Colonic mucosa (tissue), 4 donors: ENCODE measurements around the gene CUEDC1. TPM values are rescaled to one million over a fixed set of nuclear protein-coding genes. Genes with fewer than 3 reads are reported as not detected.
A peak's percentile ranks its signal among the peaks of the same experiment; 100 is the strongest.

Source experiments
- DNase-seq: peaks from one replicate; pipeline ENCODE4 v3.0.0-alpha.2; 2020
- H3K27ac ChIP-seq: fragments of 200-600 bp; one replicate; pipeline ENCODE4 v1.8.0; 2021
- H3K27me3 ChIP-seq: fragments of 200-600 bp; one replicate; pipeline ENCODE4 v1.8.0; 2021
- H3K36me3 ChIP-seq: fragments of 200-600 bp; one replicate; pipeline ENCODE4 v1.8.0; 2021
- H3K4me1 ChIP-seq: fragments of 200-600 bp; one replicate; pipeline ENCODE4 v1.8.0; 2021; ENCODE audit warnings: mild to moderate bottlenecking
- H3K4me3 ChIP-seq: fragments of 200-600 bp; one replicate; pipeline ENCODE4 v1.8.0; 2021
- H3K9ac ChIP-seq, 2 donors: one replicate each; pipeline ENCODE4 v1.7.0; 2013; ENCODE audit warnings: control low read depth in 2 of 2, low read depth in 2 of 2, low read length in 2 of 2
- H3K9me3 ChIP-seq: fragments of 200-600 bp; one replicate; pipeline ENCODE4 v1.8.0; 2021
- CTCF ChIP-seq: fragments of 200-600 bp; IDR thresholded peaks from one replicate; pipeline ENCODE4 v1.8.0; 2022; ENCODE audit warnings: antibody characterized with exemption, mild to moderate bottlenecking
- intact Hi-C: fragments of 100-400 bp; cut with DNase I; formaldehyde crosslinking; loops from one replicate; pipeline ENCODE4 v1.14.1; 2022
- total RNA-seq, 2 donors: library from RNA; stranded (reverse); fragmentation: NEBNext Ultra II Directional in 1 of 2; extraction: Animal tissue kit (Norgen Biotek cat#: 25700) in 1 of 2; gene quantifications; one replicate each; pipeline ENCODE4 v1.2.1, GENCODE V29; 2021
- donor health status: healthy.
- donor health status: DM: no; HTN: no; CAD: no.
- donor health status: DM: no; HTN: no; CAD: no.

The CUEDC1 gene
- total RNA-seq, 2 donors from 2014 or later, result 14.7 to 15.2 TPM

GRCh38 chr17:57902800-57903759 lies 52.1 kb downstream of the CUEDC1 start:
- TF ChIP-seq CTCF, result no peak
- Histone ChIP-seq H3K36me3 (no peaks in the 10 kb centered on the region), H3K9ac (peak overlapping the region; percentile 61 to 75), H3K9me3 (no peaks in the 10 kb centered on the region), H3K4me1 (peaks cover 53% of the 10 kb centered on the region), H3K27me3 (no peaks in the 10 kb centered on the region), H3K27ac (peak overlapping the region; percentile 88), H3K4me3 (peak overlapping the region; percentile 1)
- DNase-seq, result peak; percentile 87
- intact Hi-C loops, result no loop called here

GRCh38 chr17:57902117-57902799 lies 53.0 kb downstream of the CUEDC1 start:
- DNase-seq, result no peak
- Histone ChIP-seq H3K9ac (peak overlapping the region; percentile 33 to 75), H3K27me3 (no peaks in the 10 kb centered on the region), H3K9me3 (no peaks in the 10 kb centered on the region), H3K36me3 (no peaks in the 10 kb centered on the region), H3K27ac (peak overlapping the region; percentile 88), H3K4me1 (peaks cover 53% of the 10 kb centered on the region), H3K4me3 (peak overlapping the region; percentile 1)
- TF ChIP-seq CTCF, result no peak
- intact Hi-C loops, result no loop called here

- Histone ChIP-seq H3K27me3 (no peaks in the 10 kb centered on the region), H3K9me3 (no peaks in the 10 kb centered on the region), H3K27ac (peak overlapping the region; percentile 88), H3K9ac (peak overlapping the region in 1 of 2 donors; percentile 56), H3K36me3 (no peaks in the 10 kb centered on the region), H3K4me1 (peaks cover 53% of the 10 kb centered on the region), H3K4me3 (no peak overlapping the region)
- peak; percentile 84 for DNase-seq
- intact Hi-C loops, result no loop called here
- no peak for TF ChIP-seq CTCF
Measured at GRCh38 chr17:57900991-57901743, 54.0 kb downstream of the CUEDC1 start.

- H3K27me3 ChIP-seq, result no peaks in the 10 kb centered on the region
- peak overlapping the region; percentile 54 to 85 for H3K9ac ChIP-seq
- no peak for TF ChIP-seq CTCF
- H3K4me3 ChIP-seq, result no peak overlapping the region
- H3K9me3 ChIP-seq, result no peaks in the 10 kb centered on the region
- peak overlapping the region; percentile 88 for H3K27ac ChIP-seq
- intact Hi-C loops, result no loop called here
- H3K4me1 ChIP-seq, result peaks cover 47% of the 10 kb centered on the region
- no peaks in the 10 kb centered on the region for H3K36me3 ChIP-seq
- DNase-seq, result peak; percentile 81
Measured at GRCh38 chr17:57899822-57900221, 55.4 kb downstream of the CUEDC1 start.

GRCh38 chr17:57899391-57899790 lies 55.8 kb downstream of the CUEDC1 start:
- no peak overlapping the region for H3K4me3 ChIP-seq
- no peak for DNase-seq
- intact Hi-C loops, result no loop called here

More at GRCh38 chr17:57899391-57899790, 55.8 kb downstream of the CUEDC1 start:
- Histone ChIP-seq H3K27ac (peak overlapping the region; percentile 88), H3K4me1 (peaks cover 43% of the 10 kb centered on the region), H3K36me3 (no peaks in the 10 kb centered on the region), H3K9ac (peak overlapping the region; percentile 54 to 85), H3K27me3 (no peaks in the 10 kb centered on the region), H3K9me3 (no peaks in the 10 kb centered on the region)
- TF ChIP-seq CTCF, result no peak
